Stimulated activated CD8-positive, alpha-beta memory T cell treated with anti-CD3 and anti-CD28 coated beads, Interleukin-4, amount 100 ng/mL, for 4 hours (primary cell): ENCODE data around the gene KRTAP21-1.
"Not testable (repeated sequence)": the region's sequence is repeated elsewhere in the genome, so short reads cannot be mapped to it uniquely, and the experiment has no call there.

Experiments used
- DNase-seq, 2 donors: peaks; one replicate each; pipeline ENCODE4 v3.0.0-alpha.2; 2020; ENCODE audit warnings: low read depth in 2 of 2, low spot score in 1 of 2

Gene KRTAP21-1

DNA sequence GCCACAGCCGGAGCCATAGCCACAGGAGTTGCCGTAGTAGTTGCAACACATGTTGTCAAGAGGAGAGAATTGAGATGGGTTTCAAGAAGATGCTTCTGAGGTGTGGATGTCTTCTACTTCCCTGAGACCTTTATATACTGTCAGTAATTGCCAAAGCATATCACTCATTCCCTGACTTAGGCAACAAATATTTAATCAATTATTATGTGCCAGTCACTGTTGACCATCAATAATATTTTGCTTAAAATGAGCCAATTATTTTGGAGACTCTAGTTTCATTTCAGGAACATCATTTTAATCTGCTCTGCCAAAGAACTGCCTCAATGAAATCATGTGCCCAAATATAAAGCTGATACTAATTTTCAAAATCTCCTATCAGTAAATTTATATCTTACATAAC lies at the start of gene KRTAP21-1:
TSS of gene KRTAP21-1 (minus strand) at position 101 of the 400 bp plus-strand sequence. CDS start at position 51, 50 bp downstream.
- DNase-seq: not testable (repeated sequence)

DNA sequence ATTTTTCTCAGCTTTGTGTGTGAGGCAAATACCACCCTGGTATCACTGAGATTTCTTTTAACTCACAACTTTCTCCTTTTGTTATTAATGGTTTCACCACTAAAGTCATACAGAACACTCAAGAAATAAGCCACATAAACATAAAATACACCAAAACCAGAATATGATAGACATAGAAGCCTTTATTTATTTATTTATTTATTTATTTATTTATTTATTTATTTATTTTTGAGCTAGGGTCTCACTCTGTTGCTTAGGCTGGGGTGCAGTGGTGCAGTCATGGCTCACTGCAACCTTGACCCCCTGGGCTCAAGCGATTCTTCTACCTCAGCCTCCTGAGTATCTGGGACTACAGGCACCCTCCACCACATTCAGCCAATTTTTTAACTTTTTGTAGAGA lies 45.4 kb upstream of the KRTAP21-1 start:
- no peak for DNase-seq

DNA sequence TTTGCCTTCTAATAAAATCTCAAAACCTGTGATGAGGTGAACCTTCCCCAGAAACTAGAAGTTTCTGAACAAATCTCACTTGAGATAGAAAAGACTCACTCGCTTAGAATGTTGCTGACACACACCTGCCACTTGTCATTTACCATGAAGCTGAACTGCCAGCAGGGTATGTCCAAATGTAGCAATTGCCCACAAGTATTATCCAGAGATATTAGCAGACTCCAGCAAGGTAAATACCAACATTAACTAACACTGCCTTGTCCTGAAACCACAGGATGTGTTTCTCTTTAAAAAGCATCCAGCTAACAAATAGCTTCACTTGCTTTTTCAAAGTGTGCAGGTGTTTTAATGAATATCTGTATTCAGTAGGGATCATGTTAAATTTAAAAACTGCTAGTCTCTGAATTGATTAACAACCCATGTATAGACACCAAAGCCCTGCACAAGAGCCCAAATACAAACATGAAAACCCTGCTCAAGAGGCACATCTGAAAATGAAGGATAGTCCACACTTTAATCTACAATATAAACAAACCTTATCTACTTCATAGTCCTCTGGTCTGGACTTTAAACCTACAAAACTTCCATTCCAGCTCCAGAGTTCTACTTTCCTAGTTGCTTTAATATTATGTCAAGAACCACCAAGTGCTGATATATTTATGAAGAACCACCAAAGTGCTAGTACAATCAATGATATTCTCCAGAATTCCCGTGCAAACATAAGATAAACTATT lies 38.5 kb upstream of the KRTAP21-1 start:
- no peak for DNase-seq

DNA sequence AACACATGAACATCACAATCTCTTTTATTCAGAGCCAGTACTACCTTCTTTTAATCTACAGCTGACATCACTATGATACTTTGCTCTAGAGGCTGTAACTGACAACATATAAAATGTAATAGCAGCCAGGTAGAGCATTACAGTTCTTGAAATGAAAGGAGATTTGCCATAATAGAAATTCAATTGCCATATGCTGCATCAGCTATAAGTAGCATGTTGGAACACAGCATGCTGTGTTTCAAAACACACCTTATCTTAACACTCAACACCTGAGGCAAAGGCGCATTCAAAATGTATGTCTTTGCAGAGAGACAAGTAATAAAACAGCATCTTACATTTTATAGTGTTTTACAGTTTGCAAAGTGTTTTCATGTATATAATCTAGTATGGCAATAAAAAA lies 24.0 kb upstream of the KRTAP21-1 start:
- DNase-seq: no peak

DNA sequence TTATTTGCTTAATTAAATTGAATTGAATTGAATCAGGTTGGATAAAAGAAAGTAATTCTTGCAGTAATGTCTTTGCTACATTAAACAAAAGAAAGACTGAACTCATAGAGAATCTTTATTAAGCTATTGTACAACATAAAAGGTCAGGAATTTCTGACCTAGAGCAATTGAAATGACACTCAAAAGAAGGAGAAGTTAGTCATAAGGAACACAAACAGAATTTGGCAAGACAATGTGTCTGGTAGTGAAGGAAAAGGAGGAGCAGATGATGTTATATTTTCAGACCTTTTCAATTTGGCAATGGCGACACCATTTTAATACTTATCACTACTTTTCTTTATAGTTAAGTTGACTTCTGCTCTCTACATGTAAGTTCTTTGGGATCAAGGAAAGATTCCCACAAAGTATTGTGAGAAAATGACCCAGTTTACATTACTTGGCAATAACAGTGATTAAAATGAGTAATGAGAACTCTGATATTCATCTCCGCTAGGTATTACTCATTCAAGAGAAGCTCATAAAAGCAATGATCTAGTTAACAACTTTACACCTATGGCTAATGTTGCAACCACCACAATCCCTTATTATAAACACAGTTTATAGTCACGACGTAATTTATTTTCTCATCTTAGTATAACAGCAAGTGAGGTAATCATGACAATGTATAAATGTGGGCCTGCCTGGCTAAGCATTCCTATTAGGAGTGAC lies 14.7 kb upstream of the KRTAP21-1 start:
- no peak for DNase-seq

DNA sequence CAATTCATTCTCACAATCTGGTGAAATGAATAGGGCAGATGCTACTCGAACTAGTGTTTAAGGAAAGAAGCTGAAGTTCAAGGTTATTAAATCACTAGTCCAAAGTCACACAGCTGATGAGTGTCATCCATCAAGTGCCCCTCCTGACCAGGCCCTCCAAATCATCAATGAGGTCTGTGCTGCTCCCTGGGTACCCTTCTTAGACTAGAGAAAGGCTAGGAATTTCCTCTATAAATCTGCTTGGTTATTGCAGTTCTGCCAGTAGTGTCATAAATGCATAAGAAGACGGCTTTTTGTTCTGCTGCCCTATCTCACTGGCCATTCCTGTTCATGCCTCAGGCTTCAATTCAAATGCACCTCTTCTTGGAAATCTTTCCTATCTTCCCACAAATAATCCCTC lies 5.5 kb upstream of the KRTAP21-1 start:
- no peak for DNase-seq

DNA sequence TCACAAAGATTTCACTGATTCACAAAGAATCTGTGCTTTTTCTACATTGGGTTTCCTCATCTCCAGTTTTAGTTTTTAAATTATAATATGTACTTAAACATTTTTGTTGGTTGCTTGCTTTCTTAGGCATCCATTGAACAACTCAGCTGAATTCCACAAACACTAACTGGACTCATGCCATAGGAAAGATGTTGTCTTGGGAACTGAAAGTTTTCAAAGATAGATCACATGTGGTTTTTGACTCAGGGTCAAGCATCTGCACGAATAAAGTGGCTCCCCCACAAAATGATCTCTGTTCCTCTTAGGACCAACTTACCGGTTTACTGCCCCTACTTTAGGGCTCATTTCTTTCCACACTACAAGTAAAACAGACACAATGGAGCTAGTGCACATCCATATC lies 3.1 kb upstream of the KRTAP21-1 start:
- DNase-seq: no peak

DNA sequence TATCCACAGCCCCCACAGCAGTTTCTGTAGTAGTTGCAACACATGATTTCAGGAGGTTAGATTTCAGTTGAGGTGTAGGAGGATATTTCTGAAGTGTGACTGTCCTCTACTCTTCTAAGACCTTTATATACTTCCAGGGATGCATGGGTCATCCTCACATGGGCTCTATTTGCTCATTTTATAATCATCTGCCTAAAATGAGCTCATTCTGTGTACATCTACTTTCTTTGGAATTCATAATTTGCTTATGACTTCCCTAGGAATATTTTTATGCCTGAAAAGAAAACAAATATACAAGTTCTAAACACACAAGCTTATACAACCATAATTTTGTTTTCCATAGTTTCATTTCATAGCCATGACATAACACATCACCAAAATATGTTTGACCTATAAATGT lies 8.1 kb downstream of the KRTAP21-1 start, which contains the start of gene KRTAP21-2:
TSS of gene KRTAP21-2 (minus strand) at position 101 of the 400 bp plus-strand sequence. CDS start at position 44, 57 bp downstream.
- DNase-seq: no peak

DNA sequence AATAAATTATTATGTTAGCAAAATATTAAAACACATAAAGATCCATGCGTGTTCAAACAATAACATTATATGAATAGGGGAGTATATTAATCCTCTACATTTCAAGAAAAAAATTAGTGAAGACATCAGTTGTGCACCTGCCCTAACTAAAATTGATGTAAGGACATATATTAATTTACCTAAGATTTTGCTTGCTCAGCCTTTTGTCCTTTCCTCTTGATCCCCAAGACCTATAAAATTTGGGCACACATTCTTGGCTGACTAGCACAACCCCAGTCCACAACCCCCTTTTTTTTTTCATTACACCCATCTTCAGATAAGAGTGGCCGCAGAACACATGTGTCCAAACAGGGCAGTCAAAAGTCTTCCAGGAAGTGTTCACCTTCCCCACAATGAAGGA lies 14.8 kb downstream of the KRTAP21-1 start:
- no peak for DNase-seq

DNA sequence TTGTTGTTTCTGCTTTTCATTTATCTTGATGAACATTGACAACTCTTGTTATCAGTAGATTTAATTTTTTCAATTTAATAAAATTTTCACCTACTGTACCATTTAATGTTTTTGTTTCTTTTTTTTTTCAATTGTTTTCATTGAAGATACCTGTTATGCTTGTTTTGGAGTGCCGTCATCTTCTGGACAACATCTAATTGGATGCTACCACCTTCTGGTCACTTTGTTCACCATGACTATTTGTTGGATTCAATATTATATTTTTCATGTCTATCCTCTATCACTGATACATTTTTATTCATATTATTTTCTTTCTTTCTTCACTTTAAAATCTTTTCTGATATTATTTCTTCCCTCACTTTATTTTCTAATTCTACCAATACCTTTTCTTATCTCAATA lies 22.2 kb downstream of the KRTAP21-1 start:
- no peak for DNase-seq

DNA sequence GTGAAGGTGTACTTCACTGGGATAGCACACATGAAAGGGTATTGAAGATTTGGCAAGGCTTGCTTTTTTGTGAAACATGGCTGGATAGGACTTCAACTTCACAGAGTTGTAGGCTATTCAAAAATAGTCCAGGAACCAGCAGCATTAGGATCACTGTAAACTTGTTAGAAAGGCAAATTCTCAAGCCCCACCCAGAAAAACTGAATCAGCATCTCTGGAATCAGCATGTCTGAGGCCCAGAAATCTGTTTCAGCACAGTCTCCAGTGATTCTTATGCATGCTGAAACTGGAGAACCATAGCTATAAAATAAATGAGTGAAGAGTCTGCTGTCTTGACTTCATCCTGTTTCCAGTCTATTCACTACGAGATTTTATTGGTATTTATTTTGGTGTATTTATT lies 28.5 kb downstream of the KRTAP21-1 start:
- DNase-seq: no peak

DNA sequence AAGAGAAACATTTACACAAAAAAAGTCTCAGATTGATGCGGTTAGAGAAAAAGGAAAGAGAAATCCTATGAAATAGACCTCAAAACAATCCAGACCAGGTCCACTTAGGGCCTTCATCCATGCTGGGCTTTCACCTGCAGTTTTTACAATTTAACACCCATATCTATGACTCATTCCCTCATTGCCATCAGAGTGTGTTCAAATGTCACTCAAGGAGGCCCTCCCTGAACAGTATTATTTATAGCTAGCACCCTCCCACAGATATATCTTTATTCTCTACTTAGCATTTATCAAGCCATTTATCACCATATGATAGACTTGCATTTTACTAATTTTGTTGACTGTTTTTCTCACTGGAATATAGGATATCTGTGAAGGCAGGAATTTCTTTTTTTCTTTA lies 35.8 kb downstream of the KRTAP21-1 start:
- DNase-seq: no peak

DNA sequence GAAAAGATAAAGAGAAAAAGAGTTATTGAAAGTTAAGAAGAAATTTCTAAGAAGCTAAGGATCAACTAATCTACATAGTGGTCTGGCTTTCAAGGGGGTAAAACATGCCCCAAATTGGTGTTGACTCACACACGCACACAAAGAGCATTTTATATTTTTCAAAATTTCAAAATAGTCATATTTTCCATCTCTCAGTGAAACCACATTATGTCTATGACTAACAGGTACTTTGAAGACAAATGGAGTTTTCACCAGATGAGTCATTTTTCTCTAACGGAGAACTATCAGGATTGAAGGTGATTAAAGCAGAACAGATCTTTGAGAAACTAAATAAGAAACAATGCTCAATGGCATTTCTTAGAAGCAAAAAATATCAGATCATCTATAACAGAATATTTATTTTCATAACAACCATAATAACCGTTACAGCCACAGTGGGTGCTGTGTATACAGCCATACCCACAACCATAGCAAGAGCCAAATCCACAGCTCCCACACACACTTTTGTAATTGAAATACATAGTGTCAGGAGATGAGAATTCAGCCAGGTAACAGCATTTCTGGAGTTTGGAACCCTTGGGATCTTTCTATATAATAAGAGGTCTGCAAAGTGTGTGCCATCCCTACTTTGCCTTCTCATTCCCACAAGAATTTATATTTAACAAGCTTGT lies 36.9 kb downstream of the KRTAP21-1 start, which contains the start of gene KRTAP21-3:
TSS of gene KRTAP21-3 (minus strand) at position 539 of the 671 bp plus-strand sequence. CDS start at position 521, 18 bp downstream.
- DNase-seq: no peak

DNA sequence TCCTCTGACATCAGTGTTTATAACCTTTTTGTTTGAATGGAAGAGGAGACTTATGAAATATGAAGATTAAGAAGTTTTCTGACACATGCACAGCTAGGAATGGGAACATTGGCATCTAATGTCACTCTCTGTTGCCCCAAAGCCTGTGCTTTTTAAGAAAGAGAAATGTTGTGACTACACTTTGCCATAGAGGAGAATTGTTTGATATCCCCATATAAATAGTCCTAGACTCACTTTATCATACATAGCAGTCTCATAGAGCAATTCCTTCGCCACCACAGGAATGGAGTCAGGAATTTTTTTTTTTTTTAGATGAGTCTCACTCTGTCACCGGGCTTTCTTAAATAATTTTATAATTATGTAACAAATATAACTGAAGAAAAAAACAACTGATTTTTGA lies 38.1 kb downstream of the KRTAP21-1 start:
- no peak for DNase-seq

DNA sequence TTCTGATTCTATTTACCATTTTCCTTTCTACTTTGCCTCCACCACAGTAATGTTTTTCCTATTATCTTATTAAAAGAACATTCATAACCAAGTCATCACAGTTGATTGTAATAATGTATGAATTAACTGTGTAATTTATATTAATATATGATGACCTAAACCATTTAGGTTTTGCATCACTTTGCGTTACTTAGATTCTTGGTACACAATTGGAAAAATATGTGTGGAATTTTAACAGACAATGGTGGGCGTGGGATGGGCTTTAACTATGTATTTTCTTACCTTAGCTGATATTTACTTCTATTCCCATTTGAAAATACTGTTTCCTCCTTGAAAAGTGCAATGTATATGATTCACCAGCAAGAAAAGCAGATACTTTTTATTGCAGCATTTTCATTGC lies 40.3 kb downstream of the KRTAP21-1 start:
- no peak for DNase-seq

DNA sequence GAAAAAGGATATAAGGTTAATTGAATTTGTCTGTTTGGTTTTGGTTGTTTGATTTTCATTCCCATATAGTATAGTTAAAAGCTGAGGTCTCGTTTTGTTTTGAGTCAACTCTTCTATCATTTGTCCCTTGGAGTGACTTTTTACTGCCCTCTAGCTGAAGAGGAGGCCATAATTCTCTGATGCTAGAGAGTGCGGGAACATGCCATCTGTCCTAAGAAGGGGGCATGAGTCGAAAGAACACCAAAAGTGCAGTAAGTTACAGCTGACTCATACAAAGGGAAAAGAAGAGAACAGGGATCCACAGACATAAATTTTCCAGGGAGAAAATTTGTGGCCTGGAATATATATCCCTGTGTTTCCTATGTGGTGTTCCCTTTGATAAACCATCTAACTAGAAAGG lies 40.8 kb downstream of the KRTAP21-1 start:
- no peak for DNase-seq

DNA sequence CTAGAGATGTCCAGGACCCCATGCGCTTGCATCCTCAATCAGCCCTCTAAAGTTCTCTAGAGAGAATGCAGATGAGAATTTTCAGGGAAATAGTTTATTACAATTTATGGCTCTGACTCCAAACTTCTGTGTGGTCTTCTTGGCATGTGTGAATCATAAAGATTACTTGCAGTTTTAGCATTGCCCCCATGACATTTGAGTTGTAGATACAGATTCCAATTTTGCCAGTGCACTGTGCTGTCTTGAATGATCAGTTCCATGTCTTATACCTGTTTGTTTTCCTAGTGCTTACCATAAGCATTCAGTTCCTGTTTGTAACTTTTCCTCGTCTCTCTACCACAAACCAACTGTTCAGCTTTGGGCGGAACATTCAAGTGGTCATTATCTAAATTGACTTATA lies 41.5 kb downstream of the KRTAP21-1 start:
- DNase-seq: no peak

DNA sequence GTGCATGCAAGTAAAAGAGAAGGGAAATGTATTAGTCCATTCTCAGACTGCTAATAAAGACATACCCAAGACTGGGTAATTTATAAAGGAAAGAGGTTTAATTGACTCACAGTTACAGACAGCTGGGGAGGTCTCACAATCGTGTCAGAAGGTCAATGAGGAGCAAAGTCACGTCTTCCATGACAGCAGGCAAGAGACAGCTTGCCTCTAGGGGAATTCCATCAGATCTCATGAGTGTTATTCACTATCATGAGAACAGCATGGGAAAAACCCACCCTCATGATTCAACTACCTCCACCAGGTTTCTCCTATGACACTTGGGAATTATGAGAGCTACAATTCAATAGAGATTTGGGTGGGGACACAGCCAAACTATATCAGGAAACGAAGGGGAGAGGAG lies 44.7 kb downstream of the KRTAP21-1 start:
- no peak for DNase-seq

DNA sequence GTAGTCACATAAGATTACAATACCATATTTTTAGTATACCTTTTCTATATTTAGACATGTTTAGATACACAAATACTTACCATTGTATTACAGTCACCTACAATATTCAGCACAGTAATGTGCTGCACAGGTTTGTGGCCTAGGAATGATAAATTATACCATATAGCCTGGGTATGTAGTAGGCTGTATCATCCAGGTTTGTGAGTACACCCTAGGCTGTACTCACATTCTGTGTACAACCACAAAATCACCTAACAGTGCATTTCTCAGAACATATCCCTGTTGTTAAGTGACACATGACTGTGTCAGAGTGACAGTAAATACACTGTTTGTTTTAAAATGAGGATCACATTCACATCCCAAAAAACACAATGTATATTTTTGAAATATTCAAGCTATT lies 47.8 kb downstream of the KRTAP21-1 start:
- no peak for DNase-seq
